Adrenal gland (tissue), 19 donors: ENCODE measurements around the gene GRN. TPM values are rescaled to one million over a fixed set of nuclear protein-coding genes. Genes with fewer than 3 reads are reported as not detected.

Experiments
- DNase-seq, 7 donors: peaks; one replicate each; pipeline ENCODE4 v3.0.0-alpha.2; 2019 to 2020
- H3K27ac ChIP-seq, 5 donors: fragments of 200-600 bp; sonication (generic) in 4 of 5; 1 replicate in 3 of 5; 2 replicates in 2 of 5; pipeline versions ENCODE4 v1.5.1 to v1.8.0; 2016 to 2020; ENCODE audit warnings: mild to moderate bottlenecking in 1 of 5
- H3K27me3 ChIP-seq: fragments of 200-600 bp; 2 replicates; pipeline ENCODE4 v1.8.0; 2021
- H3K36me3 ChIP-seq, 2 donors: fragments of 200-600 bp; replicated peaks in 1 of 2; 1 replicate in 1 of 2; 2 replicates in 1 of 2; pipeline versions ENCODE4 v1.5.1 to v1.8.0; 2018 to 2022
- H3K4me1 ChIP-seq, 2 donors: fragments of 200-600 bp; replicated peaks in 1 of 2; 1 replicate in 1 of 2; 2 replicates in 1 of 2; pipeline versions ENCODE4 v1.5.1 to v1.8.0; 2018 to 2021
- H3K4me3 ChIP-seq, 4 donors: fragments of 200-600 bp; sonication (generic) in 3 of 4; one replicate each; pipeline ENCODE4 v1.5.1; 2016 to 2018
- H3K9me3 ChIP-seq, 3 donors: fragments of 200-600 bp; sonication (generic) in 1 of 3; replicated peaks in 1 of 3; 1 replicate in 2 of 3; 2 replicates in 1 of 3; pipeline versions ENCODE4 v1.5.1 to v1.8.0; 2016 to 2021
- CTCF ChIP-seq, 6 experiments: fragments of 450-650 bp in 4 of 6; fragments of 200-600 bp in 2 of 6; sonication (generic) in 1 of 6; IDR thresholded peaks; 1 replicate in 5 of 6; 2 replicates in 1 of 6; pipeline versions ENCODE4 v1.5.1 to v1.8.0; 2016 to 2021; ENCODE audit warnings: antibody characterized with exemption in 6 of 6, mild to moderate bottlenecking in 2 of 6, moderate library complexity in 1 of 6
- POLR2A ChIP-seq, 2 donors: fragments of 450-650 bp; IDR thresholded peaks; one replicate each; pipeline ENCODE4 v1.6.1; 2017; ENCODE audit warnings: antibody characterized with exemption in 2 of 2, mild to moderate bottlenecking in 2 of 2, moderate library complexity in 1 of 2
- WGBS, 4 donors: extraction: QIAGEN DNeasy Blood & Tissue Kit in 2 of 4; methylation state at CpG; one replicate each; pipeline versions ENCODE4 v1.1.5 to v1.1.7; 2013 to 2017; 5-methylcytosine and 5-hydroxymethylcytosine counted together
- intact Hi-C, 2 donors: fragments of 100-400 bp; cut with DNase I; formaldehyde crosslinking; loops; one replicate each; pipeline versions ENCODE4 v1.14.1 to v1.15.0; 2022 to 2023
- long read RNA-seq, 10 donors: library from polyadenylated mRNA in 3 of 10; unstranded in 2 of 10; stranded (forward) in 1 of 10; transcript quantifications; one replicate each; pipeline ENCODE4 v2.0.0 and lab custom pipeline, GENCODE V29; 2021 to 2026
- polyA plus RNA-seq, 3 donors: library from polyadenylated mRNA; stranded (reverse); fragments of 200-250 nt in 2 of 3; fragments of 350-450 nt in 1 of 3; fragmentation: Illumina TruSeq in 1 of 3; extraction: RNeasy Lipid Tissue Mini Kit (QIAGEN cat#74804) in 1 of 3; gene quantifications; one replicate each; pipeline ENCODE4 v1.2.3, GENCODE V29; 2013 to 2014
- total RNA-seq, 9 donors: library from RNA; depleted of rRNA in 4 of 9; stranded (reverse); fragments of >200 nt in 4 of 9; fragments of 120-200 nt in 1 of 9; fragmentation: NEBNext Ultra II Directional in 1 of 9; extraction: Animal tissue kit (Norgen Biotek cat#: 25700) in 1 of 9; gene quantifications; one replicate each; pipeline versions ENCODE4 v1.1.0 to v1.2.4, GENCODE V29; 2013 to 2023
- donor health status: healthy with polysubstance abuse.
- donor health status: Bipolar disorder and iron deficiency.
- donor health status: DM: yes; HTN: yes; CAD: no.
- donor health status: DM: no; HTN: no; CAD: no.
- donor health status: DM: no; HTN: no; CAD: no.
- donor health status: DM: yes; HTN: yes; CAD: no.

Gene GRN
- 100 to 1,000 TPM in 8 of 9 donors, 10 to 100 TPM in 1; 79.0 to 721 (median 415) TPM for total RNA-seq
- 100 to 1,000 TPM in 1 of 3 donors, 10 to 100 TPM in 2; 91.7 to 111 (median 93.0) TPM for polyA plus RNA-seq
- long read RNA-seq, donor 1, transcript GRN-201 (13 exons, 2,342 nt): major isoform, 24 of 57 reads
- long read RNA-seq, donor 1, partial matches to known transcripts: 31 of 57 reads
- long read RNA-seq, donor 1, other reads (novel, unspliced or antisense): 0 of 57 reads
- long read RNA-seq, donor 2, transcript GRN-201 (13 exons, 2,342 nt): major isoform, 38 of 74 reads
- long read RNA-seq, donor 2, partial matches to known transcripts: 34 of 74 reads
- long read RNA-seq, donor 2, other reads (novel, unspliced or antisense): 0 of 74 reads
- long read RNA-seq, donor 3, transcript GRN-201 (13 exons, 2,342 nt): major isoform, 14 of 31 reads
- long read RNA-seq, donor 3, partial matches to known transcripts: 16 of 31 reads
- long read RNA-seq, donor 3, other reads (novel, unspliced or antisense): 0 of 31 reads
- long read RNA-seq, donor 4, transcript GRN-201 (13 exons, 2,342 nt): major isoform, 180 of 224 reads
- long read RNA-seq, donor 4, partial matches to known transcripts: 35 of 224 reads
- long read RNA-seq, donor 4, other reads (novel, unspliced or antisense): 9 of 224 reads
- long read RNA-seq, donor 5, transcript GRN-201 (13 exons, 2,342 nt): major isoform, 814 of 964 reads
- long read RNA-seq, donor 5, partial matches to known transcripts: 88 of 964 reads
- long read RNA-seq, donor 5, other reads (novel, unspliced or antisense): 62 of 964 reads
- long read RNA-seq, donor 6, transcript GRN-201 (13 exons, 2,342 nt): major isoform, 182 of 230 reads
- long read RNA-seq, donor 6, partial matches to known transcripts: 37 of 230 reads
- long read RNA-seq, donor 6, other reads (novel, unspliced or antisense): 11 of 230 reads
- long read RNA-seq, donor 7, transcript GRN-201 (13 exons, 2,342 nt): major isoform, 17 of 36 reads
- long read RNA-seq, donor 7, partial matches to known transcripts: 18 of 36 reads
- long read RNA-seq, donor 7, other reads (novel, unspliced or antisense): 0 of 36 reads
- long read RNA-seq, donor 8, transcript GRN-201 (13 exons, 2,342 nt): major isoform, 62 of 91 reads
- long read RNA-seq, donor 8, partial matches to known transcripts: 21 of 91 reads
- long read RNA-seq, donor 8, other reads (novel, unspliced or antisense): 7 of 91 reads
- long read RNA-seq, donor 9, transcript GRN-201 (13 exons, 2,342 nt): major isoform, 31 of 49 reads
- long read RNA-seq, donor 9, partial matches to known transcripts: 17 of 49 reads
- long read RNA-seq, donor 9, other reads (novel, unspliced or antisense): 0 of 49 reads
- long read RNA-seq, donor 10, transcript GRN-201 (13 exons, 2,342 nt): major isoform, 18 of 29 reads
- long read RNA-seq, donor 10, partial matches to known transcripts: 10 of 29 reads
- long read RNA-seq, donor 10, other reads (novel, unspliced or antisense): 0 of 29 reads

- Histone ChIP-seq H3K27ac (peak within 1 kb of the TSS; percentile 68 to 90 (median 77)), H3K36me3 (peaks cover 0 to 11% of the 10 kb centered on the region in 2 donors), H3K4me1 (peaks cover 7 to 11% of the 10 kb centered on the region in 2 donors), H3K27me3 (no peaks in the 10 kb centered on the region), H3K9me3 (no peaks in the 10 kb centered on the region), H3K4me3 (peak within 1 kb of the TSS; percentile 55 to 92 (median 81))
- peak; percentile 94 to 99 (median 98) for DNase-seq
- TF ChIP-seq POLR2A (IDR thresholded peaks at IDR 0.05) (peak; percentile 88 to 96), CTCF (IDR thresholded peaks at IDR 0.05) (peak in 1 of 6 experiments; percentile 2)
- intact Hi-C loops: no loop called here
- 0% methylated on average over 1 to 26 of the region's 26 CpGs for WGBS, 4 donors
These were observed at the start of gene GRN for GRCh38 chr17:44344939-44345453. TSS of gene GRN (plus strand) at chr17:44345302. CDS start at chr17:44349165, 3,863 bp downstream.

- Histone ChIP-seq H3K4me1 (no peaks in the 10 kb centered on the region), H3K4me3 (no peak overlapping the region), H3K36me3 (no peaks in the 10 kb centered on the region), H3K27ac (no peak overlapping the region), H3K27me3 (no peaks in the 10 kb centered on the region), H3K9me3 (no peaks in the 10 kb centered on the region)
- 74 to 86% (median 79%) methylated on average over 3 of the region's 3 CpGs for WGBS, 4 donors
- intact Hi-C loops: no loop called here
- DNase-seq: no peak
- no peak for TF ChIP-seq POLR2A (IDR thresholded peaks at IDR 0.05)
- no peak for TF ChIP-seq CTCF (IDR thresholded peaks at IDR 0.05)
These were observed 47.1 kb upstream of the GRN start for GRCh38 chr17:44297975-44298374.

- H3K9me3 ChIP-seq: no peaks in the 10 kb centered on the region
- H3K36me3 ChIP-seq: no peaks in the 10 kb centered on the region
- H3K4me1 ChIP-seq: peaks cover 13 to 19% of the 10 kb centered on the region in 2 donors
- TF ChIP-seq POLR2A (IDR thresholded peaks at IDR 0.05) (no peak), CTCF (IDR thresholded peaks at IDR 0.05) (no peak)
- DNase-seq: no peak
- no peak overlapping the region for H3K4me3 ChIP-seq
- intact Hi-C loops: no loop called here
- no peaks in the 10 kb centered on the region for H3K27me3 ChIP-seq
- H3K27ac ChIP-seq: no peak overlapping the region
These were observed 40.5 kb upstream of the GRN start for GRCh38 chr17:44304651-44305050.
